ENCODE measurements around the gene KATNB1. TPM values are rescaled to one million over a fixed set of nuclear protein-coding genes. Genes with fewer than 3 reads are reported as not detected.
"Not testable (repeated sequence)": the region's sequence is repeated elsewhere in the genome, so short reads cannot be mapped to it uniquely, and the experiment has no call there.

KATNB1 gene
- total RNA-seq, 1 experiment from 2014 or later: 30.6 TPM

DNA sequence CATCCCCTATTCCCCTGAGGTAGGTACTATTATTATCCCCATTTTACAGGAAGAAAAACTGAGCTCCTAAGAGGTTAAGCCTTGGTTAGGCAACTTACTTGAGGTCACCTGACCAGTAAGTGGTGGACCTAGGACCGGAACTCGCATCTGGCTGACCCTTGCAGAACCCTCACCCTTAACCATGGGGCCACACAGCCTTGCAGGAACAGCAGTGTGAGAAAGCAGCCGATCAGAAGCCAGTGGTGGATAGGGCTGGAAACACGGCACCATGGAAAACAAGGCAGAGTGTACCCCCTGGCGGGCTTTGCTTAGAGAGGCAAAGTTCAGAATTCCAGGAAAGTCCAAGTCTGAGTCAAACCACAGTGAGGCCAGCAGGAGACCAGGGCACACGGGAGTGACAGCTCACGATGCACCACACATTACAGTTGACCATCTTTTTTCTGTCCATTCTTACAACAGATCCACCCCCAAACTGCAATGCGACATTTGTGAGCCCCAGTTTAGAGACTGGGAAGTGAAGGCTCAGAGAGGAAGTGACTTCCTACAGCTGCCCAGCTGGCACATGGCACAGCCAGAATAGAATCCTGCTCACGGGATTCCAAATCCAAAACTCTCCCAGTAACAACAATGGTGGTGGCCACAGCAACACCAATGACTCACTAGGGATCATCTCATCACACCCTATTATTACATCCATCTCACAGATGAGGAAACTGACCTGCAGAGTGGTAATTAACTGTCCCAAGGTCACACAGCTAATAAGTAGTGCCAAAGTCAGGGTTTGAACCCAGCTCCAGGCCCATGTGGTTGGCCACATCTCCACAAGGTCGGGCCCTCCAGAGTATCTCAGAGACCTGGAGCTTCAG, 46.4 kb downstream of the KATNB1 start:
- Mint-ChIP-seq H3K27ac (ENCODE audit: low read depth, unreplicated experiment) (no peak overlapping the region), H3K4me3 (ENCODE audit: unreplicated experiment) (no peak overlapping the region), H3K36me3 (ENCODE audit: insufficient read depth, unreplicated experiment) (peaks cover 28% of the 10 kb centered on the region), H3K9me3 (ENCODE audit: unreplicated experiment) (no peaks in the 10 kb centered on the region), H3K27me3 (ENCODE audit: insufficient read depth, unreplicated experiment) (no peaks in the 10 kb centered on the region), H3K4me1 (ENCODE audit: insufficient read depth, unreplicated experiment) (peaks cover 23% of the 10 kb centered on the region)
- intact Hi-C loops (cut with micrococcal nuclease): no loop called here
- TF ChIP-seq, protein P1, sequence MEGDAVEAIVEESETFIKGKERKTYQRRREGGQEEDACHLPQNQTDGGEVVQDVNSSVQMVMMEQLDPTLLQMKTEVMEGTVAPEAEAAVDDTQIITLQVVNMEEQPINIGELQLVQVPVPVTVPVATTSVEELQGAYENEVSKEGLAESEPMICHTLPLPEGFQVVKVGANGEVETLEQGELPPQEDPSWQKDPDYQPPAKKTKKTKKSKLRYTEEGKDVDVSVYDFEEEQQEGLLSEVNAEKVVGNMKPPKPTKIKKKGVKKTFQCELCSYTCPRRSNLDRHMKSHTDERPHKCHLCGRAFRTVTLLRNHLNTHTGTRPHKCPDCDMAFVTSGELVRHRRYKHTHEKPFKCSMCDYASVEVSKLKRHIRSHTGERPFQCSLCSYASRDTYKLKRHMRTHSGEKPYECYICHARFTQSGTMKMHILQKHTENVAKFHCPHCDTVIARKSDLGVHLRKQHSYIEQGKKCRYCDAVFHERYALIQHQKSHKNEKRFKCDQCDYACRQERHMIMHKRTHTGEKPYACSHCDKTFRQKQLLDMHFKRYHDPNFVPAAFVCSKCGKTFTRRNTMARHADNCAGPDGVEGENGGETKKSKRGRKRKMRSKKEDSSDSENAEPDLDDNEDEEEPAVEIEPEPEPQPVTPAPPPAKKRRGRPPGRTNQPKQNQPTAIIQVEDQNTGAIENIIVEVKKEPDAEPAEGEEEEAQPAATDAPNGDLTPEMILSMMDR (IDR thresholded peaks at IDR 0.05; ENCODE audit: unreplicated experiment): no peak
- BruUV-seq (replicated peaks): no TSS peak
- POLR2A ChIA-PET: interaction anchor here (0.6 to 2.2 kb wide), 2 partner anchors 12 to 241 kb away, joined by 3 to 6 read pairs; no protein-coding TSS in a partner anchor
- CTCF ChIA-PET: interaction anchor here (0.6 to 2.8 kb wide), 8 partner anchors 10 to 1298 kb away, joined by 3 to 19 read pairs (median 4); partner anchors contain the start of gene ZNF319
- DNase-seq (ENCODE audit: unreplicated experiment): peak; percentile 47

DNA sequence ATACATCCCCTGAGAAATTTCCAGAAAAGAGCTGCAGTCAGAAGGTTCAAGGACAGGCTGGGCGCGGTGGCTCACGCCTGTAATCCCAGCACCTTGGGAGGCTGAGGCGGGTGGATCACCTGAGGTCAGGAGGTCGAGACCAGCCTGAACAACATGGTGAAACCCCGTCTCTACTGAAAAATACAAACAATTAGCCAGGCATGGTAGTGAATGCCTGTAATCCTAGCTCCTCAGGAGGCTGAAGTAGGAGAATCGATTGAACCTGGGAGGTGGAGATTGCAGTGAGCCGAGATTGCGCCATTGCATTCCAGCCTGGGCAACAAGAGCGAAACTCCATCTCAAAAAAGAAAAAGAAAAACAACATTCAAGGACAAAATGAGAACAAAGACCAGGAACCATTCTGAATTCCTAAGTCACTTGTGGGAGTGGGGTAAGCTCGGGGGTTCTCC, 47.1 kb downstream of the KATNB1 start:
- BruUV-seq (replicated peaks); H3K4me3 Mint-ChIP-seq (ENCODE audit: unreplicated experiment); DNase-seq (ENCODE audit: unreplicated experiment); H3K27me3 Mint-ChIP-seq (ENCODE audit: insufficient read depth, unreplicated experiment); H3K9me3 Mint-ChIP-seq (ENCODE audit: unreplicated experiment); H3K27ac Mint-ChIP-seq (ENCODE audit: low read depth, unreplicated experiment); intact Hi-C loops (cut with micrococcal nuclease): not testable (repeated sequence)
- ChIA-PET POLR2A (interaction anchor here (0.6 to 2.2 kb wide), 2 partner anchors 11 to 13 kb away, joined by 3 to 6 read pairs; no protein-coding TSS in a partner anchor), CTCF (interaction anchor here (0.6 to 2.8 kb wide), 8 partner anchors 10 to 1299 kb away, joined by 3 to 19 read pairs (median 4); no protein-coding TSS in a partner anchor)
- Mint-ChIP-seq H3K36me3 (ENCODE audit: insufficient read depth, unreplicated experiment) (peaks cover 21% of the 10 kb centered on the region), H3K4me1 (ENCODE audit: insufficient read depth, unreplicated experiment) (peaks cover 23% of the 10 kb centered on the region)

DNA sequence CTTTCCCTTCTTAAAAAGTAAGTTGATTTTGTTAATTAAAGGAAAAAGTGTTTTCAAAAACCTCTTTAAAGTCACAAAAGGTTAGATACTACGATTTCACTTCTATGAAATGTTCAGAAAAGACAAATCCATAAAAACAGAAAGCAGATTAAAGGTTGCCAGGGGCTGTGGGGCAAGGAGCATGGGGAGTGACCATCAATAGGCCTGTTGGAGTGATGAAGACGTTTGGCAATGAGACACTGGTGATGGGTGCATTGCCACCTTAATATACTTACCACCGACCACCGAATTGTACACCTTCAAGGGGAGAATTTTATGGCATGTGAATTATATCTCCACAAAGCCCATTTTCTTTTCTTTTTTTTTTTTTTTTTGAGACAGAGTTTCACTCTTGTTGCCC, 47.5 kb downstream of the KATNB1 start:
- CTCF ChIA-PET: interaction anchor here (0.7 to 2.8 kb wide), 5 partner anchors 9 to 134 kb away, joined by 3 to 19 read pairs (median 4); no protein-coding TSS in a partner anchor
- POLR2A ChIA-PET: interaction anchor here (0.6 to 2.2 kb wide), 2 partner anchors 10 to 13 kb away, joined by 3 to 6 read pairs; no protein-coding TSS in a partner anchor
- H3K36me3 Mint-ChIP-seq (ENCODE audit: insufficient read depth, unreplicated experiment): peaks cover 17% of the 10 kb centered on the region
- no peaks in the 10 kb centered on the region for H3K9me3 Mint-ChIP-seq (ENCODE audit: unreplicated experiment)
- H3K27ac Mint-ChIP-seq (ENCODE audit: low read depth, unreplicated experiment): no peak overlapping the region
- DNase-seq (ENCODE audit: unreplicated experiment): no peak
- intact Hi-C loops (cut with micrococcal nuclease): no loop called here
- no peaks in the 10 kb centered on the region for H3K27me3 Mint-ChIP-seq (ENCODE audit: insufficient read depth, unreplicated experiment)
- no TSS peak for BruUV-seq (replicated peaks)
- no peak overlapping the region for H3K4me3 Mint-ChIP-seq (ENCODE audit: unreplicated experiment)
- TF ChIP-seq, protein P1 (IDR thresholded peaks at IDR 0.05; ENCODE audit: unreplicated experiment): no peak
- peaks cover 23% of the 10 kb centered on the region for H3K4me1 Mint-ChIP-seq (ENCODE audit: insufficient read depth, unreplicated experiment)

DNA sequence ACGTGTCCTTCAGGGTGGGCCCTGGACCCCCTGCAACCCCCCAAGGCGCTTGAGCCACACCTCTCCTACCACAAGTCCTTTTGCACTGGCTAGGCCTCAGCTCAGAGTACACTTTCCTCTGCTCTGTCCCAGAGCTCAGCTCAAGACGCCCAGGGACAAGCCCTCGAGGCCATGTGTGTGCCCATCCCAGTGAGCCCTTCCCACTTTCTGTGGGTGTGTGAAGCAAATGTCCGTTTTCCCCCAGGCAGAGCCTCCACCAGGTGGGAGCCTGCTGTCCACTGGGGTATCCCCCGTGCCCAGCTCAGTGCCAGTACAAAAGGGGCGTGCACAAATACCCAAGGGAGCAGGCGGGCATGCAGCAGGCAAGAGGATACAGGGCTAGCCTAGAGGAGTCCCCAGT, 48.3 kb downstream of the KATNB1 start:
- no TSS peak for BruUV-seq (replicated peaks)
- DNase-seq (ENCODE audit: unreplicated experiment): no peak
- TF ChIP-seq, protein P1 (IDR thresholded peaks at IDR 0.05; ENCODE audit: unreplicated experiment): no peak
- Mint-ChIP-seq H3K27me3 (ENCODE audit: insufficient read depth, unreplicated experiment) (no peaks in the 10 kb centered on the region), H3K27ac (ENCODE audit: low read depth, unreplicated experiment) (no peak overlapping the region), H3K4me1 (ENCODE audit: insufficient read depth, unreplicated experiment) (peaks cover 17% of the 10 kb centered on the region), H3K36me3 (ENCODE audit: insufficient read depth, unreplicated experiment) (peaks cover 17% of the 10 kb centered on the region), H3K9me3 (ENCODE audit: unreplicated experiment) (no peaks in the 10 kb centered on the region), H3K4me3 (ENCODE audit: unreplicated experiment) (no peak overlapping the region)
- POLR2A ChIA-PET: no interaction called here
- CTCF ChIA-PET: interaction anchor here (0.6 to 1.6 kb wide), 3 partner anchors 26 to 221 kb away, joined by 4 to 5 read pairs (median 4); no protein-coding TSS in a partner anchor
- intact Hi-C loops (cut with micrococcal nuclease): no loop called here

Measured in MCF 10A (cell line).